Raji (cell line): ENCODE results near the gene GSS.

Experiments
- POLR2A ChIP-seq: IDR thresholded peaks from 2 replicates; pipeline ENCODE4 v1.6.1; 2011; ENCODE audit warnings: low read depth, low read length, control low read depth; ENCODE audit not compliant: insufficient read depth

GSS gene

GRCh38 chr20:34922654-34923381 lies 32.8 kb downstream of the GSS start:
- no peak for TF ChIP-seq POLR2A

DNA sequence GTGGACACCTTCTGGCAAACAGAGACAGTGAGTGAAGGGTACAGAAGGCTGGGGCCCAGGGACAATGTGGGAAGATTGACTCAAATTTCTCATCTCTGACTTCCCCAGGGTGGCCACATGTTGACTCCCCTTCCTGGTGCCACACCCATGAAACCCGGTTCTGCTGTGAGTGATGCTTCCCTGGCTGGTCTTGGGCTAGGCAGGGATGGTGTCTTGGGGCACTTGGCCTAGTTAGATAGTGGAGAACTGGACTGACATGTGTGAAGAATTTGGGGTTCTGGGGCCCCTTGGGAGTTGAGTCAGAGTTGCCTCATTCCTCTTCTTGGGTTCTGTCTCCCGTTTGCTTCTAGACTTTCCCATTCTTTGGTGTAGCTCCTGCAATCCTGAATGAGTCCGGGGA lies 34.2 kb downstream of the GSS start:
- no peak for TF ChIP-seq POLR2A

- no peak for TF ChIP-seq POLR2A
These were observed 35.6 kb downstream of the GSS start for GRCh38 chr20:34920055-34920454.

DNA sequence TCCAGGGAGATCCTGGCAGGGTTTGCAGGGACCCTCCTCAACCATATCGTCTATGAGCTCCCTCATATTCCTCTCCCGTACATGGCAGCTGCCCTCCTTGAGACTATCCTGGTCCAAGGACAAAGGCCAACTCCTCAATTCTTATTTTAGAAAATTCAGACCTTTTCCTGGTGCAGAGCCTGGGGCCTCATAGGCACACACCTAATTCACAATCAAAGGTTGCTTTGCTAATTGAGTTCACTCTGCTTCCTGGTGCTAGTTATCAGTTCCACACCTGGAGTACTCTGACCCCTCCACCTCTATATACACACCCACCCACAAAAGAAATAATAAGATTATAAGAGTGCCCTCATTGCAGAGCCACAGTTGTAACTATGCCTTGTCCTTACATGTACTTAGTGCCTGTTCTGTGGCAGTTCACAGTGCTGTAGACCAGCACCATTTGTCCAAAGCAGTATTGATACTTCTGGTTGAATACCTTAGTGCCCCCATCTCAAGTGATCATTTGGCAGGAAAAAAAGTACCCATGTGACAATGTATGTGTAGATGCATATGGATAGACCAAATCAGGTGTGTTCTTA lies 38.7 kb downstream of the GSS start:
- TF ChIP-seq POLR2A, result no peak

GRCh38 chr20:34915749-34916455 lies 39.7 kb downstream of the GSS start:
- TF ChIP-seq POLR2A, result no peak

GRCh38 chr20:34915131-34915530 lies 40.5 kb downstream of the GSS start:
- no peak for TF ChIP-seq POLR2A

- TF ChIP-seq POLR2A, result no peak
These were observed 47.8 kb downstream of the GSS start for GRCh38 chr20:34907616-34908469.

- TF ChIP-seq POLR2A, result no peak
These were observed 51.4 kb downstream of the GSS start for GRCh38 chr20:34904202-34904621.

GRCh38 chr20:34896086-34896621 lies 59.5 kb downstream of the GSS start:
- no peak for TF ChIP-seq POLR2A

DNA sequence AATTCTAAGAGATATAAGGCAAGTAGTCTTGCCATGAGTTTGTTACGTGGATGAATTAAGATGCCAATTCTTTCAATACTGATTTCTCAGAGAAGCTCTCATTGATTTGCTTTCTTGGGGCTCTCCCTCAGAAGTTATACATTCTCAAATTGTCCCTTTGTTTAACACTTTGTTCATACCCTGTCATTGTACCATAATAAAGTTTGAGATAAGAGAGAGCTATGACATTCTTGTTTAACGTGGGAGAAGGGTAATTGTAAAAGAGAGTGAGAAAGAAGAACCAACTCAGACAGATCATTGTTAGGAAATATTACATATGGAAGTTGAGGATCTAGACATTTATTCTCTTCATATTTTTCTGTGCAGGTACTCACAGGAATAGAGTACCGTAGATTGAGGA lies 60.1 kb downstream of the GSS start:
- no peak for TF ChIP-seq POLR2A

GRCh38 chr20:34894723-34895122 lies 60.9 kb downstream of the GSS start:
- TF ChIP-seq POLR2A, result no peak

DNA sequence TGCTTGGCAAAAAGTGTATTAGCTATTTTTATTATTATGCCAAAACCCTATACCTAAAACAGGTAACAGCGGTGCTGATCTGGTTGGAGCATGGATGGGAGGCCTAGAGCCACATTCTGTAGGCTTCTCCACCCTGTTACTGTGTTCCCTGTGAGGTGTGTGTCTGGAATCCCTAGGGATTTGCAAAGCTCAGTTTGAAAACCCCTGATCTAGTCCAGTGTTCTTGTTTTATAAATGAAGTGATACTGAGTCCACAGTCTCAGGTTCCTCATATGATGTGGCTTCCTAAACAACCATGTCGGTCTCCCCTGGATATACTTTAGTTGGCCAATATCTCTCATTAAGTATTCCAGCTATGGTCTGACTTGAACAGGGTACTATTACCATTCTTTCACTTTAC lies 62.9 kb downstream of the GSS start:
- TF ChIP-seq POLR2A, result no peak

DNA sequence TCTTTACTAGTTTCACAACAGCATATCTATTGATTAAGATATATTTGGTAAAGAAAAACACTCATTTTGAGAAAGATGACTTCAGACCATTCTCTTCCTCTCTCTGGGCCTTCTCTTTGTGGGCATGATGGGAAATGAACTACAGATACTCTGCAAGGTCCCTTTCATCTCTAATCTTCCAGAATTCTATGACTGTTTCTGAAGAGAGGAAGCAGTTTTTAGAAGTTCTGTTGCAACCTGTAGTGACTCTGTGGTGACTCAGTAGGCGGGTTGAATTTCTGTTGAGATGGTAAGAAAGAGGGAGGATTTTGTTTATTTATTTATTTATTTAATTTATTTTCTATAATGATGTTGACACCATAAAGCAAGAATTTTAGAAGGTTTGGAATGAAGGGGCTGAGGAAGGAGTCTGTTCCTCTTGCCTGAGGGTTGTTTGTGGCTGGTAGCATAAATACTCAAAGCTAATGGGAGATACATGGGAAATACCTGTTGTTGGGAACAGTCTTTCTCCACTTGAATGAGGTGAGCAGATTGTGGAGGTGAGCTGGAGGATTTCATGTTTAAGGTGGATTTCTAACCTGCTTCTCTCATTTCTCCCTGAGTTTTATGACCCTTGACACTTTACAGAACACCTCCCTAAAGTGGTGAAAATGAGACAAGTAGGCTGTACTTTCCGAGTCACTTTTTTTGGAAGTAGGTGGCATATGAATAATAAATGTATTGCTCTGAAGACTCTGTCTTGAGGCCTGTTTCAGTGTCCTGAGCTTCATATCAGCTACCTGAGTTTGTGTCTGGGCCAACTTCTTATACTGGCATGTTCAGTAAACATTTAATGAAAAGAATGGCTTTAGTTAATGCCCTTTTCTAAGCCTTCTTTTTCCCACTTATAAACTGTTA lies 64.2 kb downstream of the GSS start:
- no peak for TF ChIP-seq POLR2A

DNA sequence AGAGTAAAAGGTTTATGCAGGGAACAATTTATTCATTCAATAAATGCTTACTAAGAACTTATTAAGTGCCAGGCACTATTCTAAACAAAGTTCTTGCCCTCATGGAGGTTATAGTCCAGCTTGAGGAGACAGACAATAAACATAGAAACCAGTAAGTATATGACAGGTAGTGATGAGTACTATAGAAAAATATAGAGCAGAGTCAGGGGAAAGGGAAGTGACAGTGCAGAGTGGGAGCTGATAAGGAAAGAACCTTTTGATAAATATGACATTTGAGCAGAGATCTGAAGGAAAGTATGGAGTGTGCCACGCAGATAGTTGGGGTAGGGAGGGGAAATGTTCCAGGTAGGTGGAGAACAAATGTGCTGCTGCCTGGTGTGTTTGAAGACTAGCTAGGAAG lies 67.1 kb downstream of the GSS start:
- no peak for TF ChIP-seq POLR2A
